ENCODE results near the gene DARS1.

DNA sequence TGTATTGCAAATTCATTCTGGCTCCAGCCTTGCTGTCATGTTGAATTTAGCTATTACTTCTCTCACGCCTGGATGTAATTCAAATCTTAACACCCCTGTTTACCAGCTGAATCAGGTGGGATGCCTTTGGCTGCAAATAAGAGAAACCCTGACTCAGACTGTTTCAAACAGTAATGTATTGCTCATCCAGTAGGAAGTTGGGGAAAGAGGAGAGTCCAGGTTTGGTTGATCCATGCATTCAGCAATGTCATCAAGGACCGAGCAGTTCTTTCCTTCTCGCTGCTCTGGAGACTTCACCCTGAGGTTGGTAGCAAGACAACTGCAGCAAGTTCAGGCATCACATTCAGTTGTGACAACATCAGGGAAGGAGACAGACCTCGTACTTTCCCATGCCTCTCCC is 6.4 kb upstream of the DARS1 start:
- TF ChIP-seq, protein P1, sequence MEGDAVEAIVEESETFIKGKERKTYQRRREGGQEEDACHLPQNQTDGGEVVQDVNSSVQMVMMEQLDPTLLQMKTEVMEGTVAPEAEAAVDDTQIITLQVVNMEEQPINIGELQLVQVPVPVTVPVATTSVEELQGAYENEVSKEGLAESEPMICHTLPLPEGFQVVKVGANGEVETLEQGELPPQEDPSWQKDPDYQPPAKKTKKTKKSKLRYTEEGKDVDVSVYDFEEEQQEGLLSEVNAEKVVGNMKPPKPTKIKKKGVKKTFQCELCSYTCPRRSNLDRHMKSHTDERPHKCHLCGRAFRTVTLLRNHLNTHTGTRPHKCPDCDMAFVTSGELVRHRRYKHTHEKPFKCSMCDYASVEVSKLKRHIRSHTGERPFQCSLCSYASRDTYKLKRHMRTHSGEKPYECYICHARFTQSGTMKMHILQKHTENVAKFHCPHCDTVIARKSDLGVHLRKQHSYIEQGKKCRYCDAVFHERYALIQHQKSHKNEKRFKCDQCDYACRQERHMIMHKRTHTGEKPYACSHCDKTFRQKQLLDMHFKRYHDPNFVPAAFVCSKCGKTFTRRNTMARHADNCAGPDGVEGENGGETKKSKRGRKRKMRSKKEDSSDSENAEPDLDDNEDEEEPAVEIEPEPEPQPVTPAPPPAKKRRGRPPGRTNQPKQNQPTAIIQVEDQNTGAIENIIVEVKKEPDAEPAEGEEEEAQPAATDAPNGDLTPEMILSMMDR (conservative IDR thresholded peaks at IDR 0.05) = no peak
- no peak for TF ChIP-seq EZH2 (IDR thresholded peaks at IDR 0.05; ENCODE audit: low read depth)

Data from PC-9 (cell line).